Breast epithelium (tissue), 3 donors: Measurements from ENCODE around the gene RBPJ.

Source experiments
- POLR2A ChIP-seq: fragments of 450-650 bp; IDR thresholded peaks from one replicate; pipeline ENCODE4 v1.6.1; 2016; ENCODE audit warnings: antibody characterized with exemption, mild to moderate bottlenecking, moderate library complexity
- POLR2AphosphoS5 ChIP-seq, 3 donors: sonication (generic); formaldehyde crosslinking; IDR thresholded peaks; one replicate each; pipeline ENCODE4 v1.6.1; 2017; ENCODE audit warnings: antibody characterized with exemption in 3 of 3
- TF ChIP-seq, protein P1 (sequence below), 3 donors: fragments of 450-650 bp; IDR thresholded peaks; one replicate each; pipeline ENCODE4 v1.5.1; 2016 to 2017; ENCODE audit warnings: antibody characterized with exemption in 3 of 3, mild to moderate bottlenecking in 3 of 3, moderate library complexity in 3 of 3

DNA sequence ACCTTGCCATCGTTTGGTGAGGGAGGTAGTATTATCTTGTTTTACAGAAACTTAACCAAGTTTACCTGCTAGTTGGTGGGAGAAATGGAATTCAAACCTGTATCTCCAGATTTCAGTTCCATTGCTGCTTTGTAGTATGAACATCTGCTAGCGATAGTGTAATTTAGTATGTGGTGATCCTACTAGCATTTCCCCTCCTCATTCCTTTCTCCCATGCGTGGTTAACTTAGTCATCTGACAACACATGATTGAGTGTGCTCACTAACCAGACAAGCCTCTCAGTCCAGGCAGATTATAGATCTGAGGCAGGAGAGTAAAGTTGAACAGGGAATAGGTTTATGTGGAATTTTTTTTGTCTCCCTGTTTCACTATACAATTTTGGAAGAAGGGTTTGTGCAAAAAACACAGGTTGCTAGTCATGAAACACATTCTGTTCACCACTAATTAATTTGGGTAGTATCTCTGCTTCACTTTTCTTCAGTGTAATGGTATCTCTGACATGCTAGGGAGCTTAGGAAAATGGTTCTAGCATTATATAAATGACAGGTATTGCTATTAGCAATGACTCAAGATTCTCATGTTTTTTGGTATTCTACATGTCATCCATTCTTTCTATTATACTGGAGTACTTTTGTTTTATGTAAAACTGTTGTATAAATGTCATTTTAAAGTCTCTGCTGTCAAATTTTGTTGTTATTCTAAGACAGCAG, 21.7 kb downstream of the RBPJ start:
- TF ChIP-seq, protein P1, sequence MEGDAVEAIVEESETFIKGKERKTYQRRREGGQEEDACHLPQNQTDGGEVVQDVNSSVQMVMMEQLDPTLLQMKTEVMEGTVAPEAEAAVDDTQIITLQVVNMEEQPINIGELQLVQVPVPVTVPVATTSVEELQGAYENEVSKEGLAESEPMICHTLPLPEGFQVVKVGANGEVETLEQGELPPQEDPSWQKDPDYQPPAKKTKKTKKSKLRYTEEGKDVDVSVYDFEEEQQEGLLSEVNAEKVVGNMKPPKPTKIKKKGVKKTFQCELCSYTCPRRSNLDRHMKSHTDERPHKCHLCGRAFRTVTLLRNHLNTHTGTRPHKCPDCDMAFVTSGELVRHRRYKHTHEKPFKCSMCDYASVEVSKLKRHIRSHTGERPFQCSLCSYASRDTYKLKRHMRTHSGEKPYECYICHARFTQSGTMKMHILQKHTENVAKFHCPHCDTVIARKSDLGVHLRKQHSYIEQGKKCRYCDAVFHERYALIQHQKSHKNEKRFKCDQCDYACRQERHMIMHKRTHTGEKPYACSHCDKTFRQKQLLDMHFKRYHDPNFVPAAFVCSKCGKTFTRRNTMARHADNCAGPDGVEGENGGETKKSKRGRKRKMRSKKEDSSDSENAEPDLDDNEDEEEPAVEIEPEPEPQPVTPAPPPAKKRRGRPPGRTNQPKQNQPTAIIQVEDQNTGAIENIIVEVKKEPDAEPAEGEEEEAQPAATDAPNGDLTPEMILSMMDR (IDR thresholded peaks at IDR 0.05) = no peak
- TF ChIP-seq POLR2AphosphoS5 (IDR thresholded peaks at IDR 0.05) = no peak
- TF ChIP-seq POLR2A = no peak
